AG04450 (cell line): ENCODE results near the gene XRCC3. TPM values are rescaled to one million over a fixed set of nuclear protein-coding genes. Genes with fewer than 3 reads are reported as not detected.
A peak's percentile ranks its signal among the peaks of the same experiment; 100 is the strongest.

Experiments used
- CTCF ChIA-PET: fragments of 300-600, 350-600 bp; formaldehyde crosslinking; extraction: SDS; loops from one replicate; lab custom pipeline; 2022; ENCODE audit warnings: antibody characterized with exemption, inconsistent platforms; lab: Charles Lee
- POLR2A ChIA-PET: fragments of 350-600 bp; formaldehyde crosslinking; extraction: SDS; loops from one replicate; lab custom pipeline; 2021; ENCODE audit warnings: antibody characterized with exemption, inconsistent platforms; lab: Yijun Ruan, JAX
- DNase-seq: peaks from one replicate; pipeline ENCODE4 v3.0.0-alpha.2; 2011; ENCODE audit warnings: low read depth, low spot score
- H3K27ac ChIP-seq: one replicate; pipeline ENCODE4 v1.5.1; 2012; ENCODE audit warnings: low read depth, low read length, control low read depth
- H3K27me3 ChIP-seq: one replicate; pipeline ENCODE4 v1.6.0; 2012; ENCODE audit warnings: low read length; ENCODE audit not compliant: control insufficient read depth, insufficient read depth
- H3K4me3 ChIP-seq: 2 replicates; pipeline ENCODE4 v1.5.1; 2011; ENCODE audit warnings: mild to moderate bottlenecking, low read depth, low read length, control low read depth
- H3K9me3 ChIP-seq: 2 replicates; pipeline ENCODE4 v1.5.1; 2012; ENCODE audit warnings: low read length; ENCODE audit not compliant: control insufficient read depth, insufficient read depth
- polyA plus RNA-seq: library from polyadenylated mRNA; depleted of rRNA; stranded (reverse); fragments of >200 nt; gene quantifications from 2 replicates; pipeline ENCODE4 v1.2.3, GENCODE V29; 2011; rRNA removed
- small RNA-seq: library from RNA; depleted of rRNA; stranded (forward); fragments of <200 nt; gene quantifications from one replicate; pipeline ENCODE3, GENCODE V24; 2012; ENCODE audit warnings: low read depth; ENCODE audit not compliant: insufficient read length
- TF ChIP-seq, protein P1 (sequence below): IDR thresholded peaks from 2 replicates; pipeline ENCODE4 v1.5.1; 2011; ENCODE audit warnings: low read depth, low read length, control low read depth, inconsistent platforms

XRCC3 gene
- polyA plus RNA-seq, 1 experiment: 4.8 TPM

DNA sequence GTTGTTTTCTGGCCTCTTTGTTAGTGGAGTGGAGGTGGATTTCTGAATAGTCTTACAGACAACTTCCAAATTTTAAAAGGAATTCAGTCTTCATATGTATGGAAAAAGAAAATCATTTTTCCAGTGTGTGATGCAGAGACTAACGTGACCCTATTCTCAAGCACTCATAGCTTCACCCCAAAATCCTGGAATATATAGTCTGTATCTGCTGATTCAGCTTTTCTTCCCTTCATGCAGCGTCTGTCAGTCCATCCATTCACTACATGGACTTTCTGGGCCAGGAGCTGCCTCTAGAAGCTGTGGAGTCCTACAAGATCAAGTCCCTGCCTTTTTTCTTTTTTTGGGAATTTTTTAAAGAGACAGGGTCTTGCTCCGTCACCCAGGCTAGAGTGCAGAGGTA, 62.4 kb downstream of the XRCC3 start:
- TF ChIP-seq, protein P1, sequence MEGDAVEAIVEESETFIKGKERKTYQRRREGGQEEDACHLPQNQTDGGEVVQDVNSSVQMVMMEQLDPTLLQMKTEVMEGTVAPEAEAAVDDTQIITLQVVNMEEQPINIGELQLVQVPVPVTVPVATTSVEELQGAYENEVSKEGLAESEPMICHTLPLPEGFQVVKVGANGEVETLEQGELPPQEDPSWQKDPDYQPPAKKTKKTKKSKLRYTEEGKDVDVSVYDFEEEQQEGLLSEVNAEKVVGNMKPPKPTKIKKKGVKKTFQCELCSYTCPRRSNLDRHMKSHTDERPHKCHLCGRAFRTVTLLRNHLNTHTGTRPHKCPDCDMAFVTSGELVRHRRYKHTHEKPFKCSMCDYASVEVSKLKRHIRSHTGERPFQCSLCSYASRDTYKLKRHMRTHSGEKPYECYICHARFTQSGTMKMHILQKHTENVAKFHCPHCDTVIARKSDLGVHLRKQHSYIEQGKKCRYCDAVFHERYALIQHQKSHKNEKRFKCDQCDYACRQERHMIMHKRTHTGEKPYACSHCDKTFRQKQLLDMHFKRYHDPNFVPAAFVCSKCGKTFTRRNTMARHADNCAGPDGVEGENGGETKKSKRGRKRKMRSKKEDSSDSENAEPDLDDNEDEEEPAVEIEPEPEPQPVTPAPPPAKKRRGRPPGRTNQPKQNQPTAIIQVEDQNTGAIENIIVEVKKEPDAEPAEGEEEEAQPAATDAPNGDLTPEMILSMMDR: no peak

DNA sequence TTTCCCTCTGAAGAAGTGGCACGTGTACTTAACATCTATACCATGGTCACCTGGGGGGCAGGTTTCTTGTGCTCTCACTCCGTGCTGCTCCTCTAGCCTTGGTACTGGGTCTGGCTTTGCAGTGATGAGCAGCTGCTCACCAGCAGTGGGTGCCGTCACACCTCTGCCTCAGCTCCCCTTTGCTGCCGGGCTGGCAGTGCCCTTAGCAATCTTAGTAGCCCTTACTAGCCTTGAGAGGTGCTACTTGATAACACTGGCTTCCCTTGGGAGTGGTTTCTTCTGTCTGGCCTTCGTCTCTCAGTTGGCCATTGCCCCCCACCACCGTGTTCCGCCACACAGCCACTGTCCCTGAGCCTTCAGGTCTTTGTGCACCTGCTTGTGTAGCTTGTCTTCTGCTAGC, 63.7 kb downstream of the XRCC3 start:
- ChIA-PET CTCF (interaction anchor here (1.0 kb wide), 1 partner anchor 63 kb away, joined by 3 read pairs; no protein-coding TSS in a partner anchor), POLR2A (interaction anchor here (0.5 kb wide), 1 partner anchor 39 kb away, joined by 6 read pairs; no protein-coding TSS in a partner anchor)
- Histone ChIP-seq H3K27me3 (no peaks in the 10 kb centered on the region), H3K9me3 (no peaks in the 10 kb centered on the region), H3K27ac (no peak overlapping the region), H3K4me3 (no peak overlapping the region)
- no peak for DNase-seq
- TF ChIP-seq, protein P1: no peak

More for the DNA sequence above, 62.4 kb downstream of the XRCC3 start:
- ChIA-PET POLR2A (no interaction called here), CTCF (no interaction called here)
- no peak for DNase-seq
- H3K27ac ChIP-seq: peak overlapping the region; percentile 24
- H3K27me3 ChIP-seq: no peaks in the 10 kb centered on the region
- no peak overlapping the region for H3K4me3 ChIP-seq
- no peaks in the 10 kb centered on the region for H3K9me3 ChIP-seq

DNA sequence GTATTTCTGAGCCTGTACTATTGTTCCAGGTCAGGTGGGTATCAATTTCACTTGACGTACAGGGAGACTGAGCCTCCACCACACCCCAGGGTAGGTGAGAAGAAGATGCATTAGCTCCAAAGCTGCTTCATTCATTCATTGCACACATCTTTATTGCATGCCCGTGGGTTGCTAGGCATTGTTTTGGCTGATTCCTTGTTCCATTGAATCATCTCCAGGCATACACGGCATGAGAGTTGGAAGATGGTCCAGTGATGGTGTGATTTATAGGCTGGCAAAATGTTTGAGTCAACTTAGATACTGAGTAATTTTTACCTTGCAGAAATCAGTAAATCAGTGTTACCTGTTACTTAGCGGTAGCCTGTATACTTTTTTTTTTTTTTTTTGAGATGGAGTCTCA, 65.0 kb downstream of the XRCC3 start:
- no peaks in the 10 kb centered on the region for H3K9me3 ChIP-seq
- no peak overlapping the region for H3K27ac ChIP-seq
- no peaks in the 10 kb centered on the region for H3K27me3 ChIP-seq
- no peak for DNase-seq
- no peak overlapping the region for H3K4me3 ChIP-seq
- TF ChIP-seq, protein P1: no peak
- POLR2A ChIA-PET: no interaction called here
- CTCF ChIA-PET: interaction anchor here (1.3 kb wide), 1 partner anchor 11 kb away, joined by 3 read pairs; no protein-coding TSS in a partner anchor

DNA sequence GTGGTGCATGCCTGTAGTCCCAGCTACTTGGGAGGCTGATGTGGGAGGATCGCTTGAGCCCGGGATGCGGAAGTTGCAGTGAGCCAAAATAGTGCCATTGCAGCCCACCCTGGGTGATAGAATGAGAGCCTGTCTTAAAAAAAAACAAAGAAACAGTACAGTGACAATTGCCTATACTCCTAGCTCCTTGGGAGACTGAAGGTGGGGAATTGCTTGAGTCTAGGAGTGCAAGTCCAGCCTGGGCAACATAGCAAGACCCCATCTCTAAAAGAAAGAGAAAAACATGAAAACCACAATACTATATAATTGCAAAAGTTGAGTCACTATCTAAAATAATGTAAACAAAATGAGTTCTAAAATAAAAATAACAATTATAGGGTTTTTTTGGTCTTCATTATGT, 66.2 kb downstream of the XRCC3 start:
- CTCF ChIA-PET: interaction anchor here (0.6 kb wide), 1 partner anchor 52 kb away, joined by 4 read pairs; no protein-coding TSS in a partner anchor
- Histone ChIP-seq H3K4me3 (no peak overlapping the region), H3K9me3 (no peaks in the 10 kb centered on the region), H3K27ac (no peak overlapping the region), H3K27me3 (no peaks in the 10 kb centered on the region)
- TF ChIP-seq, protein P1: no peak
- POLR2A ChIA-PET: interaction anchor here (0.6 kb wide), 1 partner anchor 56 kb away, joined by 3 read pairs; no protein-coding TSS in a partner anchor
- DNase-seq: no peak

Small RNA genes lying within 50 kb of the gene (small RNA-seq; reads per million reads assigned to genes)
- not detected for gene RF00019

Other genes starting within 250 kb of the XRCC3 start
- gene CKB, start 192.6 kb downstream of the XRCC3 start, polyA plus RNA-seq: 11.7 and 12.9 TPM in 2 replicates
- 4.4 and 6.1 TPM in 2 replicates for gene TRMT61A, start 186.3 kb downstream of the XRCC3 start, polyA plus RNA-seq
- gene BAG5, start 152.8 kb downstream of the XRCC3 start, polyA plus RNA-seq: 10.5 and 12.5 TPM in 2 replicates
- 25.8 and 29.8 TPM in 2 replicates for gene COA8, start 152.5 kb downstream of the XRCC3 start, polyA plus RNA-seq
- gene KLC1, start 86.2 kb downstream of the XRCC3 start, polyA plus RNA-seq: 126 and 160 TPM in 2 replicates
- gene ZFYVE21, start 359 bp upstream of the XRCC3 start, polyA plus RNA-seq: 77.5 and 78.6 TPM in 2 replicates
- 0.52 and 0.62 TPM in 2 replicates for gene PPP1R13B, start 132.1 kb upstream of the XRCC3 start, polyA plus RNA-seq
- 0.05 and 0.11 TPM in 2 replicates for gene TDRD9, start 213.0 kb upstream of the XRCC3 start, polyA plus RNA-seq
- not detected in 2 replicates for gene RD3L, start 227.1 kb upstream of the XRCC3 start, polyA plus RNA-seq